ENCODE measurements around the gene ANLN. TPM values are rescaled to one million over a fixed set of nuclear protein-coding genes. Genes with fewer than 3 reads are reported as not detected.

ANLN gene
- total RNA-seq, 1 experiment from 2014 or later, result 537 TPM

Other genes with a start within 250 kb of the ANLN start
- gene EEPD1, start 236.6 kb upstream of the ANLN start, total RNA-seq (2014; rRNA removed; shearing (Covaris generic)), result 2.5 and 5.2 TPM in 2 replicates

All from RPMI7951 (cell line).